Body of pancreas (tissue), 4 donors: ENCODE data around the gene STK32B. TPM values are rescaled to one million over a fixed set of nuclear protein-coding genes. Genes with fewer than 3 reads are reported as not detected.

ENCODE experiments used
- ATAC-seq: fragments of 150-250 bp; one replicate; pipeline ENCODE4 v1.9.1; 2016
- DNase-seq, 4 donors: peaks; one replicate each; pipeline ENCODE4 v3.0.0-alpha.2; 2019
- H3K27ac ChIP-seq, 4 donors: fragments of 200-600 bp; sonication (generic); 1 replicate in 3 of 4; 2 replicates in 1 of 4; pipeline versions ENCODE4 v1.5.1 to v1.6.1; 2016 to 2019; ENCODE audit warnings: mild to moderate bottlenecking in 1 of 4, mixed read lengths in 1 of 4, moderate library complexity in 1 of 4
- H3K27me3 ChIP-seq, 2 donors: fragments of 200-600 bp; sonication (generic); one replicate each; pipeline ENCODE4 v1.6.0; 2016; ENCODE audit warnings: mild to moderate bottlenecking in 1 of 2
- H3K36me3 ChIP-seq, 2 donors: fragments of 200-600 bp; sonication (generic); replicated peaks in 1 of 2; 2 replicates each; pipeline ENCODE4 v1.5.1; 2016; ENCODE audit warnings: low read depth in 2 of 2; ENCODE audit not compliant: insufficient read depth in 1 of 2
- H3K4me1 ChIP-seq: fragments of 200-600 bp; sonication (generic); one replicate; pipeline ENCODE4 v1.6.0; 2016
- H3K4me3 ChIP-seq, 2 donors: fragments of 200-600 bp; sonication (generic); 1 replicate in 1 of 2; 2 replicates in 1 of 2; pipeline ENCODE4 v1.5.1; 2016 to 2019
- H3K9me3 ChIP-seq, 3 donors: fragments of 200-600 bp; sonication (generic); 1 replicate in 2 of 3; 2 replicates in 1 of 3; pipeline ENCODE4 v1.5.1; 2016
- POLR2A ChIP-seq, 3 donors: fragments of 450-650 bp; IDR thresholded peaks; one replicate each; pipeline ENCODE4 v1.6.1; 2016; ENCODE audit warnings: antibody characterized with exemption in 3 of 3, mild to moderate bottlenecking in 2 of 3
- WGBS, 2 donors: methylation state at CpG; one replicate each; pipeline ENCODE4 v1.1.5; 2017; 5-methylcytosine and 5-hydroxymethylcytosine counted together
- intact Hi-C: fragments of 100-400 bp; cut with DNase I; formaldehyde crosslinking; loops from one replicate; pipeline ENCODE4 v1.15.1; 2023
- total RNA-seq, 2 donors: library from RNA; depleted of rRNA; stranded (reverse); fragments of >200 nt; gene quantifications; one replicate each; pipeline ENCODE4 v1.1.0, GENCODE V29; 2016
- TF ChIP-seq, protein P1 (sequence below), 7 experiments: fragments of 450-650 bp in 4 of 7; fragments of 200-600 bp in 3 of 7; sonication (generic) in 3 of 7; IDR thresholded peaks; one replicate each; pipeline ENCODE4 v1.5.1; 2016 to 2019; ENCODE audit warnings: antibody characterized with exemption in 7 of 7

STK32B gene
- total RNA-seq, 2 donors from 2014 or later = 1.3 to 4.9 TPM

- no peak for TF ChIP-seq POLR2A (IDR thresholded peaks at IDR 0.05)
- TF ChIP-seq, protein P1, sequence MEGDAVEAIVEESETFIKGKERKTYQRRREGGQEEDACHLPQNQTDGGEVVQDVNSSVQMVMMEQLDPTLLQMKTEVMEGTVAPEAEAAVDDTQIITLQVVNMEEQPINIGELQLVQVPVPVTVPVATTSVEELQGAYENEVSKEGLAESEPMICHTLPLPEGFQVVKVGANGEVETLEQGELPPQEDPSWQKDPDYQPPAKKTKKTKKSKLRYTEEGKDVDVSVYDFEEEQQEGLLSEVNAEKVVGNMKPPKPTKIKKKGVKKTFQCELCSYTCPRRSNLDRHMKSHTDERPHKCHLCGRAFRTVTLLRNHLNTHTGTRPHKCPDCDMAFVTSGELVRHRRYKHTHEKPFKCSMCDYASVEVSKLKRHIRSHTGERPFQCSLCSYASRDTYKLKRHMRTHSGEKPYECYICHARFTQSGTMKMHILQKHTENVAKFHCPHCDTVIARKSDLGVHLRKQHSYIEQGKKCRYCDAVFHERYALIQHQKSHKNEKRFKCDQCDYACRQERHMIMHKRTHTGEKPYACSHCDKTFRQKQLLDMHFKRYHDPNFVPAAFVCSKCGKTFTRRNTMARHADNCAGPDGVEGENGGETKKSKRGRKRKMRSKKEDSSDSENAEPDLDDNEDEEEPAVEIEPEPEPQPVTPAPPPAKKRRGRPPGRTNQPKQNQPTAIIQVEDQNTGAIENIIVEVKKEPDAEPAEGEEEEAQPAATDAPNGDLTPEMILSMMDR (IDR thresholded peaks at IDR 0.05) = no peak
- H3K36me3 ChIP-seq = no peaks in the 10 kb centered on the region
- 70 to 94% methylated on average over 2 of the region's 2 CpGs for WGBS, 2 donors
- no peaks in the 10 kb centered on the region for H3K9me3 ChIP-seq
- H3K27me3 ChIP-seq = no peaks in the 10 kb centered on the region
- ATAC-seq = no peak
- intact Hi-C loops = no loop called here
- no peak for DNase-seq
- H3K27ac ChIP-seq = no peak overlapping the region
- H3K4me1 ChIP-seq = no peaks in the 10 kb centered on the region
- H3K4me3 ChIP-seq = no peak overlapping the region
These were observed 446.2 kb downstream of the STK32B start for GRCh38 chr4:5497489-5497888.

GRCh38 chr4:5500165-5500564 lies 448.9 kb downstream of the STK32B start:
- no peaks in the 10 kb centered on the region for H3K4me1 ChIP-seq
- H3K36me3 ChIP-seq = no peaks in the 10 kb centered on the region
- 47 to 48% methylated on average over 3 of the region's 3 CpGs for WGBS, 2 donors
- H3K9me3 ChIP-seq = no peaks in the 10 kb centered on the region
- no peak overlapping the region for H3K27ac ChIP-seq
- H3K4me3 ChIP-seq = no peak overlapping the region
- no peaks in the 10 kb centered on the region for H3K27me3 ChIP-seq
- TF ChIP-seq, protein P1 (IDR thresholded peaks at IDR 0.05) = no peak
- no peak for TF ChIP-seq POLR2A (IDR thresholded peaks at IDR 0.05)
- DNase-seq (no peak), ATAC-seq (no peak)
- intact Hi-C loops = no loop called here

DNA sequence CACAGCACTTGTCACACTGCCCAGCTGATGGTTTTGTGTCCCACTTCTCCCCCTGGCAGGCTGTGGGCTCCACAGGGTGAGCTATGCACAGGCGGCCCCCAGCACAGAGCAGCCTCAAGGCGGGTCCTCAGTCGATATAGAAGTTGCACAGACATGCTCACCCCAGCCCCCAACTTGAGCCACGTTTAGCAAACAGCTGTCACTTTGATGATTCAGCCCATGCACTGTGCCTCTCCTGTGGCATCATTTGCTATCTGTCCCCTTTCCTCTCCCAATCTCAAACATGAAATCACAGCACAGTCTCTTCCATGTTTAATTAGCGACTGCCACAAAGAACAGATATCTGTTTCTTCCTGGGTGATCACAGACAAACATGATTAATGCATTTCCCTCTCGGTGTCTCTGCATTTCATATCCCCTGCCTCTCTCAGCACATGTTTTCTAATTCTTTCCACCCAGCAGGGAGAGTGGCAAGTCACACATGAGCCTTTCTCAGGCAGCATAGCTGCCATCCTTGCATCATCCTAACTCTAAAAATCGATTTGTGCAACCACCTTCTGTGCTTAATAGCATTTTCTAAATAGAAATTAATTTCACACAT lies 452.2 kb downstream of the STK32B start:
- TF ChIP-seq POLR2A (IDR thresholded peaks at IDR 0.05) = no peak
- TF ChIP-seq, protein P1 (IDR thresholded peaks at IDR 0.05) = no peak
- Histone ChIP-seq H3K4me1 (no peaks in the 10 kb centered on the region), H3K9me3 (no peaks in the 10 kb centered on the region), H3K36me3 (no peaks in the 10 kb centered on the region), H3K27ac (no peak overlapping the region), H3K4me3 (no peak overlapping the region), H3K27me3 (no peaks in the 10 kb centered on the region)
- ATAC-seq (no peak), DNase-seq (no peak)
- intact Hi-C loops = no loop called here
- WGBS, 2 donors = 46 to 57% methylated on average over 7 of the region's 7 CpGs

DNA sequence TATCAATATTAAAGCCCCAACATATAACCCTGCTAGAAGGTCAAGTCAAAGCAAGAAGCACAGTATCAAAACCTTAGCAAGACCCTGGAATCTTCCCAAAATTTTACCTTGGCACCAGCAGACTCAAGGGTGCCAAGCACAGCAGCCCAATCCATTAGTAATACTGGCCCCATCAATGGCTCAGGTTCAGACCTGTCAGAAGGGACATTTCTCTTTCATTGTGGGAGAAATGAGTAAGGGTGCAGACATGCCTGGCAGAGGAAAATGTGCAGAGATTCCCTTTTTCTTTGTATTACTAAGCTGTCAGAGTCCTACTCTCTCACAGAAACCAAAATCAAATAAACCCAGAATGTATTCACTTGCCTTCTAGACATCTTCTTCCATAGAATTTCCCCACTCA lies 453.2 kb downstream of the STK32B start:
- intact Hi-C loops = no loop called here
- ATAC-seq = no peak
- Histone ChIP-seq H3K36me3 (no peaks in the 10 kb centered on the region), H3K4me3 (no peak overlapping the region), H3K27ac (no peak overlapping the region), H3K9me3 (no peaks in the 10 kb centered on the region), H3K4me1 (no peaks in the 10 kb centered on the region), H3K27me3 (no peaks in the 10 kb centered on the region)
- no peak for TF ChIP-seq POLR2A (IDR thresholded peaks at IDR 0.05)
- TF ChIP-seq, protein P1 (IDR thresholded peaks at IDR 0.05) = no peak
- no peak for DNase-seq

DNA sequence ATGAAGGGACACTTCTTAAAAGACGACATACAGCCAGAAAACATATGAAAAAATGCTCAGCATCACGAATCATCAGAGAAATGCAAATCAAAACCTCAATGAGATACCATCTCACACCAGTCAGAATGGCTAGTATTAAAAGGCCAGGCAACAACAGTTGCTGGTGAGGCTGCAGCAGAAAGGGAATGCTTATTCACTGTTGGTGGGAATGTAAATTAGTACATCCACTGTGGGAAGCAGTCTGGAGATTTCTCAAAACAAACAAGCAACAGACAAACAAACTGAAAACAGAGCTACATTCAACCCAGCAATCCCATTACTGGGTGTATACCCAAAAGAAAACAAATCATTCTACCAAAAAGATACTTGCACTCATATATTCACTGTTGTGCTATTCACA lies 459.2 kb downstream of the STK32B start:
- WGBS, 2 donors = 33 to 44% methylated on average over 2 of the region's 2 CpGs
- ATAC-seq (no peak), DNase-seq (no peak)
- TF ChIP-seq, protein P1 (IDR thresholded peaks at IDR 0.05) = no peak
- no peak for TF ChIP-seq POLR2A (IDR thresholded peaks at IDR 0.05)
- H3K27me3 ChIP-seq = no peaks in the 10 kb centered on the region
- H3K27ac ChIP-seq = no peak overlapping the region
- H3K36me3 ChIP-seq = no peaks in the 10 kb centered on the region
- intact Hi-C loops = no loop called here
- no peaks in the 10 kb centered on the region for H3K4me1 ChIP-seq
- no peaks in the 10 kb centered on the region for H3K9me3 ChIP-seq
- H3K4me3 ChIP-seq = no peak overlapping the region
